ENCODE measurements around the gene CCDC71. TPM values are rescaled to one million over a fixed set of nuclear protein-coding genes. Genes with fewer than 3 reads are reported as not detected.

The CCDC71 gene
- total and polyA plus RNA-seq, 2 experiments from 2014 or later: 1.5 to 39.7 TPM

DNA sequence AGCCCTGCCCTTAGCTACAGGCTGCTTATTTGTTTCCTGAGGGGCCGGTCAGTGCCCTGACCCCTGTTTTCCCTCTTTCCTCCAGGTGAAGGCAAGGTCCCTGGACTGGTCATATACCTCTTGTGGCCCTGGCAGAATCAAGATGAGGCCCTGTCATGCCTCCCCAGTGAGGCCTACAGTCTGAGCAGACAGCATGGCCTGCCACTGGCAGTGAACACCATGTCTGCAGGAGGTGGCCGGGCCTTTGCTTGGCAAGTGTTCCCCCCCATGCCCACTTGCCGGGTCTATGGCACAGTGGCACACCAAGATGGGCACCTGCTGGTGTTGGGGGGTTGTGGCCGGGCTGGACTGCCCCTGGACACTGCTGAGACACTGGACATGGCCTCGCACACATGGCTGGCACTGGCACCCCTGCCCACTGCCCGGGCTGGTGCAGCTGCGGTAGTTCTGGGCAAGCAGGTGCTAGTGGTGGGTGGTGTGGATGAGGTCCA is 6.5 kb upstream of the CCDC71 start:
- no peak overlapping the region for H2AFZ ChIP-seq
- no peaks in the 10 kb centered on the region for H3K36me3 ChIP-seq (ENCODE audit: low read depth)
- H3K4me3 ChIP-seq: peak overlapping the region; percentile 89
- no peaks in the 10 kb centered on the region for H3K27me3 ChIP-seq (replicated peaks; ENCODE audit: insufficient read depth)
- H3K9me3 ChIP-seq (ENCODE audit: low read depth): no peaks in the 10 kb centered on the region
- H4K20me1 ChIP-seq (ENCODE audit: insufficient read depth): no peaks in the 10 kb centered on the region
- WGBS, 2 experiments (ENCODE audit: low coverage in 1 of 2, low lambda C conversion rate in 2 of 2, missing lambda C conversion rate in 2 of 2): 29 to 34% methylated on average over 7 of the region's 7 CpGs
- DNase-seq: peak; percentile 18
- peak overlapping the region; percentile 85 for H3K4me2 ChIP-seq (ENCODE audit: unreplicated experiment)
- peaks cover 12% of the 10 kb centered on the region for H3K4me1 ChIP-seq (ENCODE audit: insufficient read depth)
- no peaks in the 10 kb centered on the region for H3K9me2 ChIP-seq (ENCODE audit: insufficient read depth)
- TF ChIP-seq EZH2phosphoT487 (IDR thresholded peaks at IDR 0.05; ENCODE audit: insufficient read depth, low read depth) (no peak), EZH2 (IDR thresholded peaks at IDR 0.05; ENCODE audit: insufficient read depth, poor library complexity, severe bottlenecking) (no peak)
- H3F3A ChIP-seq (ENCODE audit: insufficient read depth): no peaks in the 10 kb centered on the region
- no peak overlapping the region for H3K27ac ChIP-seq
- H3K79me2 ChIP-seq (ENCODE audit: insufficient read depth): peaks cover 18% of the 10 kb centered on the region; the same call in 1 of the 2 replicates
- H3K9ac ChIP-seq: peak overlapping the region; percentile 85
- in situ Hi-C loops (cut with MboI): loop anchor here (25.0 kb wide), 1 partner anchor 265 kb away; the partner anchor contains the start of gene NICN1

DNA sequence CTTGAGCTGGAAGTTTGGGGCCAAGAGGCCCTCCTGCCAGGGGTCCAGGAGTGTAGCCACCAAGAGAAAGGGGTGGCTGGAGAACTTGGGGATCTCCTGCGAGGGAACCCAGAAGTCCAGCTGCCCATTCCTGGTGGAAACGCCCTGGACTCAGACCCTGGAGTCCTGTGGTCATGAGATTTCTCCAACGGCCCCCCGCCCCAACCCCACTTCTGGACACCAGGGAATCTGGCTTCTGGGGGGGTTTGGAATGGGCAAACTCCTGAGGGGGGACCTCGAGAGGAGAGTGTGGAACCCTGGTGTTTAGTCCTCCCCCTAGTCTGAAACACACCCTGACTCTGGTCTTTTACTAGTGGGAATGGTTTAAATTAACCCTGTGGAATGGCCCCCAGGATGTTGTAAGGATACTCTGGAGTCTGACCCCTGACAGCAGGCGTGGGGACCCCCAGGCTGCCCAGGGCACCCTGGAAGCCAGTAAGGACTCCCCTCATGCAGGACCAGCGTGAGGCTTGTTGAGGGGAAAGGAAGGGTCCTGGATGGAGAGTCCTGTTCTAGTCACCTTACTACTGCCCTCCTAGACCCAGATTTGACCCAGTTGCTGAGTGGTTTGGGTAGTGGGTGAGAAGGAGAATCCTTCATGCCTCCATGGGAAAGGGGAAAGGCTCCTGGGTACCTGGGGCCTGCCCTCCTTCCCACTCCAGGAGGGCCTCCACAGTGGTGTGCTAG is 5.8 kb upstream of the CCDC71 start:
- Histone ChIP-seq H3K9me2 (ENCODE audit: insufficient read depth) (no peaks in the 10 kb centered on the region), H3K27ac (0 out of 2 replicates have a peak overlapping the region, but pooled peaks have one; percentile 40), H3K4me3 (peak overlapping the region; percentile 89), H4K20me1 (ENCODE audit: insufficient read depth) (no peaks in the 10 kb centered on the region), H3K4me2 (ENCODE audit: unreplicated experiment) (peak overlapping the region; percentile 85), H3K9ac (peak overlapping the region; percentile 85), H3F3A (ENCODE audit: insufficient read depth) (no peaks in the 10 kb centered on the region), H3K27me3 (replicated peaks; ENCODE audit: insufficient read depth) (no peaks in the 10 kb centered on the region), H3K4me1 (ENCODE audit: insufficient read depth) (peaks cover 12% of the 10 kb centered on the region), H2AFZ (peak overlapping the region; percentile 98), H3K9me3 (ENCODE audit: low read depth) (no peaks in the 10 kb centered on the region), H3K36me3 (ENCODE audit: low read depth) (no peaks in the 10 kb centered on the region), H3K79me2 (ENCODE audit: insufficient read depth) (peaks cover 18% of the 10 kb centered on the region; the same call in 1 of the 2 replicates)
- 14 to 27% methylated on average over 5 to 7 of the region's 7 CpGs for WGBS, 2 experiments (ENCODE audit: low coverage in 1 of 2, low lambda C conversion rate in 2 of 2, missing lambda C conversion rate in 2 of 2)
- peak; percentile 27 for DNase-seq
- in situ Hi-C loops (cut with MboI): loop anchor here (25.0 kb wide), 1 partner anchor 265 kb away; the partner anchor contains the start of gene NICN1
- TF ChIP-seq EZH2phosphoT487 (IDR thresholded peaks at IDR 0.05; ENCODE audit: insufficient read depth, low read depth) (no peak), EZH2 (IDR thresholded peaks at IDR 0.05; ENCODE audit: insufficient read depth, poor library complexity, severe bottlenecking) (no peak)

DNA sequence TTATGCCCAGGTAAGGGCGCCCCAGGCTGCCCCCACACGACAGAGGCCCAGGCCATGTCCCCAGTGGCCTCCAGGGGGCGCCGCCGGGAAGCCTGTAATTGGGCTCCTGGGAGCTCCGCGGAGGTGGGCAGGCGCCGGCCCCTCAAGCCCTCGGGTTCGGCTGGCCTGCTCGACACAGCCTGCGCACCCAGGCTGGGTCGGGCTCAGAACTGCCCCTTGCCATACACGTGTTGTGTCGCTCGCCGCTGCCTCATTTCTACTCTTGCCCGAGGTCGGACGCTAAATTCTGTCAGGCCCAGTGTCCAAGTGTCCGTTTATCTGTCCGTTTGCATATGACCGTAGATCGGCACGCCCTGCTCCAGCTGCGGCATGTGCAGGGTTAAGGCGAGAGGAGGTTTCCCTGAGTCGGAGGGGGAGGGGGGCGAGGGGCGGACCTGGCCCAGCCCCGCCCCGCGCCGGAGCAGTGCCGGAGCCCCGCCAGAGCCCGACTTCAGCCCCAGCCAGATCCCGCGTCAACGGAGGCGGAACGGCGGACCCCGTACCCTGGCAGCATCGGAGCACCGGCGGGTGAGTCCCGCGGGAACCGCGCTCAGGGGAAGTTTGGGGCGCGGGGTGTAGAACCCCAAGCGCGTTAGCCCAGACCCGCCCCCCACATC is 5.1 kb upstream of the CCDC71 start, which contains the start of gene KLHDC8B:
Gene KLHDC8B (plus strand): TSS at position 480 of the 656 bp plus-strand sequence. CDS start 1,172 bp downstream, outside the sequence.
- Histone ChIP-seq H3K36me3 (ENCODE audit: low read depth) (no peaks in the 10 kb centered on the region), H4K20me1 (ENCODE audit: insufficient read depth) (no peaks in the 10 kb centered on the region), H3K9ac (peak within 1 kb of the TSS; percentile 85), H3K27ac (peak within 1 kb of the TSS; percentile 40), H3K9me2 (ENCODE audit: insufficient read depth) (no peaks in the 10 kb centered on the region), H2AFZ (peak within 1 kb of the TSS; percentile 98), H3K4me2 (ENCODE audit: unreplicated experiment) (peak within 1 kb of the TSS; percentile 85), H3K9me3 (ENCODE audit: low read depth) (no peaks in the 10 kb centered on the region), H3K27me3 (replicated peaks; ENCODE audit: insufficient read depth) (no peaks in the 10 kb centered on the region), H3K4me1 (ENCODE audit: insufficient read depth) (peaks cover 18% of the 10 kb centered on the region), H3K4me3 (peak within 1 kb of the TSS; percentile 89), H3K79me2 (ENCODE audit: insufficient read depth) (peaks cover 24% of the 10 kb centered on the region; the same call in 1 of the 2 replicates), H3F3A (ENCODE audit: insufficient read depth) (no peaks in the 10 kb centered on the region)
- DNase-seq: peak; percentile 86
- no peak for TF ChIP-seq EZH2 (IDR thresholded peaks at IDR 0.05; ENCODE audit: insufficient read depth, poor library complexity, severe bottlenecking)
- TF ChIP-seq EZH2phosphoT487 (IDR thresholded peaks at IDR 0.05; ENCODE audit: insufficient read depth, low read depth): no peak
- WGBS, 2 experiments (ENCODE audit: low coverage in 1 of 2, low lambda C conversion rate in 2 of 2, missing lambda C conversion rate in 2 of 2): 0 to 1% methylated on average over 26 to 40 of the region's 57 CpGs
- in situ Hi-C loops (cut with MboI): loop anchor here (25.0 kb wide), 1 partner anchor 266 kb away; the partner anchor contains the start of gene NICN1

DNA sequence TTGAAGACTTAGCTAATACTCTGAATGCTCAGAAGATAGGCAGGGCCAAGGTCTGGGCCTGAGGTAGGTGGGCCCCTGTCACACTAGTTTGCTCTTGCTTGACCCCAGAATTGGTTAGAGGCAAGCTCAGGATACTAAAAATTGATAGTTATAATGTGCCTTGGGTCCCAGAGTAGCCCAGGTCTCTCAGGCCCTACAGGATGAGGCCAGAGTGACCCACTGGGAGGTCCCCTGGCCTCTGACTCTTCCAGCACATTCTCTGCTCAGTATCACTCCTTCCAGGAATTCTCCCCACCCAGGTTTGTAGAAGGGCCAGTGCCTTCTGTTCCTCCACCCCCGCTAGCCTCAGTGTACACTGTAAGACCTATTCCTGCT is 4.6 kb upstream of the CCDC71 start:
- H3K36me3 ChIP-seq (ENCODE audit: low read depth): no peaks in the 10 kb centered on the region
- peak overlapping the region; percentile 85 for H3K4me2 ChIP-seq (ENCODE audit: unreplicated experiment)
- no peaks in the 10 kb centered on the region for H3F3A ChIP-seq (ENCODE audit: insufficient read depth)
- peak overlapping the region; percentile 85 for H3K9ac ChIP-seq
- H3K79me2 ChIP-seq (ENCODE audit: insufficient read depth): peaks cover 27% of the 10 kb centered on the region
- DNase-seq: no peak
- H3K27me3 ChIP-seq (replicated peaks; ENCODE audit: insufficient read depth): no peaks in the 10 kb centered on the region
- peak overlapping the region; percentile 89 for H3K4me3 ChIP-seq
- peaks cover 18% of the 10 kb centered on the region for H3K4me1 ChIP-seq (ENCODE audit: insufficient read depth)
- TF ChIP-seq EZH2 (IDR thresholded peaks at IDR 0.05; ENCODE audit: insufficient read depth, poor library complexity, severe bottlenecking) (no peak), EZH2phosphoT487 (IDR thresholded peaks at IDR 0.05; ENCODE audit: insufficient read depth, low read depth) (no peak)
- in situ Hi-C loops (cut with MboI): loop anchor here (25.0 kb wide), 1 partner anchor 267 kb away; the partner anchor contains the start of gene NICN1
- no peaks in the 10 kb centered on the region for H3K9me3 ChIP-seq (ENCODE audit: low read depth)
- H2AFZ ChIP-seq: peak overlapping the region; percentile 98
- H3K9me2 ChIP-seq (ENCODE audit: insufficient read depth): no peaks in the 10 kb centered on the region
- H4K20me1 ChIP-seq (ENCODE audit: insufficient read depth): no peaks in the 10 kb centered on the region
- 8% methylated on average over 1 of the region's 1 CpG for WGBS, 2 experiments (ENCODE audit: low coverage in 1 of 2, low lambda C conversion rate in 2 of 2, missing lambda C conversion rate in 2 of 2)
- 0 out of 2 replicates have a peak overlapping the region, but pooled peaks have one; percentile 40 for H3K27ac ChIP-seq

Measured in GM23248 (cell line).